Measurements from ENCODE around the gene ACTG1.

DNA sequence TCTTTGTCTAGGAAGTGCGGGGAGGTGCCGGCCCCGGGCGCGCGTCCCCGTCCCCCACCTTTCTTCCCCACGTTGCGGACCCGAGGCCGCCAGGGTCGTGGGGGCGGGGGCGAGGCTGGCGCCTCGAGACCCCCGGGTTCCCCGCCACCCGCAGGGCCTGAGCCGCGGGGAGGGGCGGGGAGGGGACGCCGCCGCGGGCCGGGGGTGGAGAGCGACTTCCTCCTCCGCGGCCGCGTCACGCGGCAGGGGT, 1.8 kb upstream of the ACTG1 start:
- TF ChIP-seq, protein P1, sequence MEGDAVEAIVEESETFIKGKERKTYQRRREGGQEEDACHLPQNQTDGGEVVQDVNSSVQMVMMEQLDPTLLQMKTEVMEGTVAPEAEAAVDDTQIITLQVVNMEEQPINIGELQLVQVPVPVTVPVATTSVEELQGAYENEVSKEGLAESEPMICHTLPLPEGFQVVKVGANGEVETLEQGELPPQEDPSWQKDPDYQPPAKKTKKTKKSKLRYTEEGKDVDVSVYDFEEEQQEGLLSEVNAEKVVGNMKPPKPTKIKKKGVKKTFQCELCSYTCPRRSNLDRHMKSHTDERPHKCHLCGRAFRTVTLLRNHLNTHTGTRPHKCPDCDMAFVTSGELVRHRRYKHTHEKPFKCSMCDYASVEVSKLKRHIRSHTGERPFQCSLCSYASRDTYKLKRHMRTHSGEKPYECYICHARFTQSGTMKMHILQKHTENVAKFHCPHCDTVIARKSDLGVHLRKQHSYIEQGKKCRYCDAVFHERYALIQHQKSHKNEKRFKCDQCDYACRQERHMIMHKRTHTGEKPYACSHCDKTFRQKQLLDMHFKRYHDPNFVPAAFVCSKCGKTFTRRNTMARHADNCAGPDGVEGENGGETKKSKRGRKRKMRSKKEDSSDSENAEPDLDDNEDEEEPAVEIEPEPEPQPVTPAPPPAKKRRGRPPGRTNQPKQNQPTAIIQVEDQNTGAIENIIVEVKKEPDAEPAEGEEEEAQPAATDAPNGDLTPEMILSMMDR (IDR thresholded peaks at IDR 0.05): no peak
- TF ChIP-seq POLR2A (IDR thresholded peaks at IDR 0.05): no peak
- no peak for TF ChIP-seq POLR2AphosphoS5 (IDR thresholded peaks at IDR 0.05; ENCODE audit: insufficient read depth in 1 of 2, low read depth in 1 of 2)

Measured in vagina (tissue), 2 donors.